Glomerular visceral epithelial cell (primary cell): Measurements from ENCODE around the gene POU5F1.
"Not testable (repeated sequence)": the region's sequence is repeated elsewhere in the genome, so short reads cannot be mapped to it uniquely, and the experiment has no call there.

ENCODE experiments used
- DNase-seq: peaks from one replicate; pipeline ENCODE4 v3.0.0-alpha.2; 2016; ENCODE audit errors: extremely low spot score

Gene POU5F1

GRCh38 chr6:31170600-31170881, at the start of gene POU5F1:
POU5F1 (minus strand) TSS chr6:31170682; CDS start chr6:31170620, 62 bp downstream.
- DNase-seq = no peak

GRCh38 chr6:31216208-31216898, 45.9 kb upstream of the POU5F1 start:
- DNase-seq = no peak

GRCh38 chr6:31215216-31215615, 44.7 kb upstream of the POU5F1 start:
- DNase-seq = not testable (repeated sequence)

GRCh38 chr6:31214516-31214915, 44.0 kb upstream of the POU5F1 start:
- no peak for DNase-seq

- DNase-seq = no peak
Observed at GRCh38 chr6:31210741-31211532, 40.5 kb upstream of the POU5F1 start.

GRCh38 chr6:31210123-31210522, 39.6 kb upstream of the POU5F1 start:
- DNase-seq = no peak

- no peak for DNase-seq
Observed at GRCh38 chr6:31209137-31209536, 38.7 kb upstream of the POU5F1 start.

GRCh38 chr6:31208506-31208905, 38.0 kb upstream of the POU5F1 start:
- DNase-seq = no peak

- no peak for DNase-seq
Observed at GRCh38 chr6:31205638-31206037, 35.2 kb upstream of the POU5F1 start.

- no peak for DNase-seq
Observed at GRCh38 chr6:31204751-31205145, 34.3 kb upstream of the POU5F1 start.

- DNase-seq = peak; percentile 65
Observed at GRCh38 chr6:31203345-31203979, 33.0 kb upstream of the POU5F1 start.

- DNase-seq = no peak
Observed at GRCh38 chr6:31202259-31203166, 32.0 kb upstream of the POU5F1 start.

- not testable (repeated sequence) for DNase-seq
Observed at GRCh38 chr6:31199105-31199452, 28.6 kb upstream of the POU5F1 start.

- DNase-seq = peak; percentile 86
Observed at GRCh38 chr6:31197559-31198305, 27.2 kb upstream of the POU5F1 start.

GRCh38 chr6:31196251-31197022, 26.0 kb upstream of the POU5F1 start:
- not testable (repeated sequence) for DNase-seq

GRCh38 chr6:31195308-31195979, 25.0 kb upstream of the POU5F1 start:
- not testable (repeated sequence) for DNase-seq

GRCh38 chr6:31194061-31194834, 23.8 kb upstream of the POU5F1 start:
- DNase-seq = no peak

GRCh38 chr6:31193206-31193605, 22.7 kb upstream of the POU5F1 start:
- no peak for DNase-seq
